Esophagus muscularis mucosa (tissue), 4 donors: ENCODE data around the gene POLDIP3. TPM values are rescaled to one million over a fixed set of nuclear protein-coding genes. Genes with fewer than 3 reads are reported as not detected.

Experiments
- DNase-seq: peaks from one replicate; pipeline ENCODE4 v3.0.0-alpha.2; 2017; ENCODE audit errors: extremely low spot score
- H3K27ac ChIP-seq, 4 donors: fragments of 200-600 bp; sonication (generic); replicated peaks in 1 of 4; 1 replicate in 3 of 4; 2 replicates in 1 of 4; pipeline ENCODE4 v1.5.1; 2016 to 2019; ENCODE audit warnings: mild to moderate bottlenecking in 1 of 4
- H3K27me3 ChIP-seq, 4 donors: fragments of 200-600 bp; sonication (generic); one replicate each; pipeline versions ENCODE4 v1.5.1 to v1.6.0; 2016 to 2019
- H3K36me3 ChIP-seq, 4 donors: fragments of 200-600 bp; sonication (generic); one replicate each; pipeline ENCODE4 v1.5.1; 2016 to 2019
- H3K4me1 ChIP-seq, 4 donors: fragments of 200-600 bp; sonication (generic); one replicate each; pipeline ENCODE4 v1.5.1; 2016 to 2019
- H3K4me3 ChIP-seq, 4 donors: fragments of 200-600 bp; sonication (generic); 1 replicate in 2 of 4; 2 replicates in 2 of 4; pipeline ENCODE4 v1.5.1; 2016 to 2019; ENCODE audit warnings: mild to moderate bottlenecking in 4 of 4, moderate library complexity in 1 of 4
- H3K9me3 ChIP-seq, 4 donors: fragments of 200-600 bp; sonication (generic); 1 replicate in 3 of 4; 2 replicates in 1 of 4; pipeline ENCODE4 v1.5.1; 2016 to 2019
- EP300 ChIP-seq: sonication (generic); formaldehyde crosslinking; IDR thresholded peaks from one replicate; pipeline ENCODE4 v1.6.1; 2017; ENCODE audit warnings: antibody characterized with exemption
- POLR2A ChIP-seq: fragments of 450-650 bp; IDR thresholded peaks from one replicate; pipeline ENCODE4 v1.6.1; 2017; ENCODE audit warnings: antibody characterized with exemption, moderate library complexity, mild to moderate bottlenecking, low read depth
- POLR2AphosphoS5 ChIP-seq, 2 donors: sonication (generic); formaldehyde crosslinking; IDR thresholded peaks; one replicate each; pipeline ENCODE4 v1.6.1; 2017; ENCODE audit warnings: antibody characterized with exemption in 2 of 2
- WGBS: methylation state at CpG from one replicate; pipeline ENCODE4 v1.1.5; 2018; 5-methylcytosine and 5-hydroxymethylcytosine counted together
- intact Hi-C: fragments of 100-400 bp; cut with DNase I; formaldehyde crosslinking; loops from one replicate; pipeline ENCODE4 v1.15.1; 2023
- total RNA-seq, 4 donors: library from RNA; depleted of rRNA; stranded (reverse); fragments of >200 nt; gene quantifications; one replicate each; pipeline versions ENCODE4 v1.1.0 to v1.2.1, GENCODE V29; 2016
- TF ChIP-seq, protein P1 (sequence below), 3 experiments: fragments of 200-600 bp in 2 of 3; fragments of 450-650 bp in 1 of 3; sonication (generic) in 2 of 3; IDR thresholded peaks; one replicate each; pipeline ENCODE4 v1.5.1; 2017 to 2019; ENCODE audit warnings: antibody characterized with exemption in 3 of 3, mild to moderate bottlenecking in 2 of 3, moderate library complexity in 1 of 3

The POLDIP3 gene
- total RNA-seq, 4 donors from 2014 or later = 30.6 to 47.6 (median 39.6) TPM

DNA sequence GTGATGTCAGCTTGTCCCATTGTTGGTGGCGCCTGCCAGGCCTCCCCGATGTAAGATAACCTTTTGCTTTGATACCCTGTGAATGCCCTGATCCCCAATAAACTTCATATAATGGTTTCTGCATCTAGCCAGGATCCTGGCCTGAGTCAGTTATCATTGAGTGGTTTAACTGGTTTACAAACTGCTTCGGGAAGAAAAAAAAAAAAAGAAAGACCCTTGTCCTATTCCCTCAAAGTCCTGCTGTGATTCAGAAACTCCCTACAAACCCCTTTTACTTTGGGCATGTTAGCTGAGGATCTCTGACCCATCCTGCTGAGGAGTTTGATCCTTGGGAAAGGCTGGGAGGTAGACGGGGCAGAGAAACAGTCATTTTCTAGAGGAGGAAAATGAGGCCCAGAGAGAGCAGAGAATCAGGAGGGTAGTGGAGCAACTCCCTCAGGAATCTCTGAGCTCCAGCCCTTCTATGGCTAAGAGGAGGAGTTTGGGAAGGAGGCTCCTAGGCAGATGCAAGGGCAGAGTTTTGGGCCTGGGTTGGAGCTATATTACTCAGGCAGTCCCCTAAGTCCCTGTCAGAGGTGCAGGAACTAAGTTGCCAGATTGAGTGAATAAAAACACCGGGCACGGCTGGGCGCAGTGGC, 39.9 kb upstream of the POLDIP3 start:
- no peaks in the 10 kb centered on the region for H3K27me3 ChIP-seq
- no peaks in the 10 kb centered on the region for H3K9me3 ChIP-seq
- WGBS = 85% methylated on average over 7 of the region's 7 CpGs
- H3K27ac ChIP-seq = no peak overlapping the region
- TF ChIP-seq POLR2A (no peak), EP300 (no peak), POLR2AphosphoS5 (IDR thresholded peaks at IDR 0.05) (no peak)
- TF ChIP-seq, protein P1, sequence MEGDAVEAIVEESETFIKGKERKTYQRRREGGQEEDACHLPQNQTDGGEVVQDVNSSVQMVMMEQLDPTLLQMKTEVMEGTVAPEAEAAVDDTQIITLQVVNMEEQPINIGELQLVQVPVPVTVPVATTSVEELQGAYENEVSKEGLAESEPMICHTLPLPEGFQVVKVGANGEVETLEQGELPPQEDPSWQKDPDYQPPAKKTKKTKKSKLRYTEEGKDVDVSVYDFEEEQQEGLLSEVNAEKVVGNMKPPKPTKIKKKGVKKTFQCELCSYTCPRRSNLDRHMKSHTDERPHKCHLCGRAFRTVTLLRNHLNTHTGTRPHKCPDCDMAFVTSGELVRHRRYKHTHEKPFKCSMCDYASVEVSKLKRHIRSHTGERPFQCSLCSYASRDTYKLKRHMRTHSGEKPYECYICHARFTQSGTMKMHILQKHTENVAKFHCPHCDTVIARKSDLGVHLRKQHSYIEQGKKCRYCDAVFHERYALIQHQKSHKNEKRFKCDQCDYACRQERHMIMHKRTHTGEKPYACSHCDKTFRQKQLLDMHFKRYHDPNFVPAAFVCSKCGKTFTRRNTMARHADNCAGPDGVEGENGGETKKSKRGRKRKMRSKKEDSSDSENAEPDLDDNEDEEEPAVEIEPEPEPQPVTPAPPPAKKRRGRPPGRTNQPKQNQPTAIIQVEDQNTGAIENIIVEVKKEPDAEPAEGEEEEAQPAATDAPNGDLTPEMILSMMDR (IDR thresholded peaks at IDR 0.05) = no peak
- no peaks in the 10 kb centered on the region for H3K36me3 ChIP-seq
- no peak overlapping the region for H3K4me3 ChIP-seq
- intact Hi-C loops = no loop called here
- H3K4me1 ChIP-seq = peaks cover 2 to 5% (median 3%) of the 10 kb centered on the region in 4 donors
- no peak for DNase-seq

DNA sequence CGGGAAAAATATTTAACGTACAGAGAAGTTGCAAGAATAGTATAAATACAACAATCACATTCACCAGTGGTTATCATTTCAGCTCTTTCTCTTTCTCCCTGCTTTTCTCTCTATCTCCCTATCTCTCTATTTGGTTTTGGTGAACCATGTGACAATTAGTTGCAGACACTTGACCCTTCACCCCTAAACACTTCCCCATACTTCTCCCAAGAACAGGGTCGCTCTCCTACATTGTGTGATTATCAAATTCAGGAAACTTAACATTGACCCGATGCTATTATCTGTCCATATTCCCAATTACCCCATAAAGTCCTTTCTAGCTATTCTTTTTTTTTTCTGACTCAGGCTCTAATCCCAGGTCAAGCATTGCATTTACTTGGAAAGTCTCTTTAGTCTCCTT, 39.3 kb upstream of the POLDIP3 start:
- Histone ChIP-seq H3K4me3 (no peak overlapping the region), H3K36me3 (no peaks in the 10 kb centered on the region), H3K27ac (no peak overlapping the region), H3K4me1 (peaks cover 4 to 7% (median 5%) of the 10 kb centered on the region in 4 donors), H3K9me3 (no peaks in the 10 kb centered on the region), H3K27me3 (no peaks in the 10 kb centered on the region)
- WGBS = 90% methylated on average over 4 of the region's 4 CpGs
- intact Hi-C loops = no loop called here
- DNase-seq = no peak
- TF ChIP-seq POLR2AphosphoS5 (IDR thresholded peaks at IDR 0.05) = no peak
- TF ChIP-seq EP300 = no peak
- TF ChIP-seq POLR2A = no peak
- TF ChIP-seq, protein P1 (IDR thresholded peaks at IDR 0.05) = no peak

DNA sequence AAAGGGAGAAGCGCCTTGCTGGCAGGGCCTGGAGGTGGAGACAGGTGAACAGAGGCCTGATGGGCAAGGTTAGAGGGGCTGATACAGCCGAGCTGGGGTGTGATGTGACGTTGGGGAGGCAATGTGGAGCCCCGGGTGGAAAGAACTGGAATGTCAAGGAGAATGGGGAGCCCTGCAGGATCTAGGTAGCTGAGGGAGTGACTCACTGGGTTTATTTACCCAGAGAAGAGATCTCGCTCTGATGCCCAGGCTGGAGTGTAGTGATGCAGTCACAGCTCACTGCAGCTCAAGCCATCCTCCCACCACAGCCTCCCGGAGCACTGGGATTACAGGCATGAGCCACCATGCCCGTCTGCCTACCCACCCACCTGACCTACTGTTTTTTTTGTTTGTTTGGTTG, 36.5 kb upstream of the POLDIP3 start:
- no peaks in the 10 kb centered on the region for H3K27me3 ChIP-seq
- no peak overlapping the region for H3K27ac ChIP-seq
- WGBS = 84% methylated on average over 7 of the region's 7 CpGs
- no peak for DNase-seq
- H3K4me3 ChIP-seq = no peak overlapping the region
- no peaks in the 10 kb centered on the region for H3K9me3 ChIP-seq
- TF ChIP-seq POLR2AphosphoS5 (IDR thresholded peaks at IDR 0.05) (no peak), POLR2A (no peak)
- peaks cover 28 to 32% (median 30%) of the 10 kb centered on the region in 4 donors for H3K4me1 ChIP-seq
- intact Hi-C loops = no loop called here
- H3K36me3 ChIP-seq = no peaks in the 10 kb centered on the region

DNA sequence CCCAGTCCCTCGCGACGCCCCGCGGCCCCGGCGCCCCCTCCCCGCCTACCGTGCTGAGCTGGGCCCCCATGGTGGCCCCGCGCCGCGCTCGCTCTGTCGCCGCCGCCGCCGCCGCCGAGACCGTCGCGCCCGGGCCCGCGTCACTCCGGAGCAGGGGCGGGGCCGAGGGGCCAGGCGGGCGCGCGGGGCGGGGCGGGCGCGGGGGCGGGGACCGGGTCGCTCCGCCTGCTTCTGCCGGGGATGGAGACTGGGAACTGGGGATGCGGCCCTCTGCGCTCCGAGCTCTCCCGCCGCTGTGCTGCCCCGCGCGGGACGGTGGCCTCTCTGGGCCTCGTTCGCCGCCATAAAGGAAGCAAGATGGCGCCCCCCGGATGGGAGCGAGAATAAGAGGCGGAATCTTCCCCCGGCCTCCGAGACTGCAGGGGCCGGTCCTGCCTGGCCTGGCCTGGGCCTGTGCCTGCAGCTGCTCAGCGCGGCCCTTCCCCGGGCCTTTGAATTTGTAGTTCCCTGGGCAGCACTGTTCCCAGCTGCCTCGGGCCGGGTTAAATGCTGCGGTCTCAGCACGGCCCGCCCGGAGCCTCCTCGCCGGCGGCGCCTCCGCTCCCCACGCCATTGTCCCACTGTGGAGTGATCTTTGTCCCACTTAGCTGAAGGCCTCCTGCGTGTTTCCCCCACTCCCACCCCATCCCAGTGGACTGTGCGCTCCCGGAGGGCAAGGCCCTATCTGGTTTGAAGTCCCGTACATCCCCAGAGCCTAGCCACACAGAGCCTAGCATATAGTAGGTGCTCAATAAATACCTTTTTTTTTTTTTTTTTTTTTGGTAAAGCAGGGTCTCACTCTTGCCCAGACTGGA, 34.8 kb upstream of the POLDIP3 start, which contains the start of gene CYB5R3:
CYB5R3 (minus strand) TSS at position 147 of the 854 bp plus-strand sequence; CDS start at position 70, 77 bp downstream.
- Histone ChIP-seq H3K4me3 (peak within 1 kb of the TSS; percentile 89 to 95 (median 92)), H3K27me3 (no peaks in the 10 kb centered on the region), H3K36me3 (no peaks in the 10 kb centered on the region), H3K27ac (peak within 1 kb of the TSS; percentile 93 to 98 (median 96)), H3K4me1 (peaks cover 45 to 49% (median 47%) of the 10 kb centered on the region in 4 donors), H3K9me3 (no peaks in the 10 kb centered on the region)
- DNase-seq = peak; percentile 95
- WGBS = 28% methylated on average over 16 of the region's 81 CpGs
- intact Hi-C loops = no loop called here
- peak; percentile 62 to 64 for TF ChIP-seq POLR2AphosphoS5 (IDR thresholded peaks at IDR 0.05)
- no peak for TF ChIP-seq EP300
- peak; percentile 24 for TF ChIP-seq POLR2A
- TF ChIP-seq, protein P1 (IDR thresholded peaks at IDR 0.05) = peak in 2 of 3 experiments; percentile 10 to 31
